ENCODE results near the gene NFATC1.

The NFATC1 gene

GRCh38 chr18:79559436-79559835, 163.7 kb downstream of the NFATC1 start:
- Histone ChIP-seq H3K9me3 (ENCODE audit: control insufficient read depth, insufficient read depth, low read length) (no peaks in the 10 kb centered on the region), H3K4me3 (ENCODE audit: low read depth, low read length) (no peak overlapping the region), H3K9ac (ENCODE audit: low read depth, low read length) (no peak overlapping the region), H3K27me3 (ENCODE audit: control insufficient read depth, insufficient read depth, low read length) (no peaks in the 10 kb centered on the region), H3K36me3 (ENCODE audit: control insufficient read depth, insufficient read depth, low read length) (no peaks in the 10 kb centered on the region), H3K27ac (ENCODE audit: low read depth, low read length) (no peak overlapping the region), H3K4me1 (ENCODE audit: control insufficient read depth, insufficient read depth, low read length) (no peaks in the 10 kb centered on the region)

GRCh38 chr18:79560042-79560860, 164.5 kb downstream of the NFATC1 start:
- Histone ChIP-seq H3K9me3 (ENCODE audit: control insufficient read depth, insufficient read depth, low read length) (no peaks in the 10 kb centered on the region), H3K4me1 (ENCODE audit: control insufficient read depth, insufficient read depth, low read length) (no peaks in the 10 kb centered on the region), H3K27ac (ENCODE audit: low read depth, low read length) (no peak overlapping the region), H3K36me3 (ENCODE audit: control insufficient read depth, insufficient read depth, low read length) (no peaks in the 10 kb centered on the region), H3K9ac (ENCODE audit: low read depth, low read length) (no peak overlapping the region), H3K4me3 (ENCODE audit: low read depth, low read length) (no peak overlapping the region), H3K27me3 (ENCODE audit: control insufficient read depth, insufficient read depth, low read length) (no peaks in the 10 kb centered on the region)

DNA sequence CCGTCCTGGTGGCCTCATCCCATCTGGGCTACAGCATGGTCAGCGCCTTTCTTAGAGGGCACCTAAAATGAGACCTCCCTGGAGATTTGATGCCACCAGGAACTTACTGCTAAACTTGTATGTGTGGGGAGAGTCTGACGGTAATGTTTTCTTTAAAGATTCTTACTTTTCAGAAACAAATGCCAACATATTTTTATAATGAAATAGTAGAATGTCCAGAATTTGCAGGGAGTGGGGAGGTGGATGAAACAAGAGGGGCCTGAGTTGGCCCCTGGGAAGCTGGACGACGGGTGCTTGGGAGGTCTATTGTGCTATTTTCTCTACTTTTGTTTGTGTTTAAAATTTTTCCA, 165.1 kb downstream of the NFATC1 start:
- H3K36me3 ChIP-seq (ENCODE audit: control insufficient read depth, insufficient read depth, low read length): no peaks in the 10 kb centered on the region
- no peaks in the 10 kb centered on the region for H3K27me3 ChIP-seq (ENCODE audit: control insufficient read depth, insufficient read depth, low read length)
- no peaks in the 10 kb centered on the region for H3K4me1 ChIP-seq (ENCODE audit: control insufficient read depth, insufficient read depth, low read length)
- no peaks in the 10 kb centered on the region for H3K9me3 ChIP-seq (ENCODE audit: control insufficient read depth, insufficient read depth, low read length)
- no peak overlapping the region for H3K4me3 ChIP-seq (ENCODE audit: low read depth, low read length)
- no peak overlapping the region for H3K27ac ChIP-seq (ENCODE audit: low read depth, low read length)
- no peak overlapping the region for H3K9ac ChIP-seq (ENCODE audit: low read depth, low read length)

DNA sequence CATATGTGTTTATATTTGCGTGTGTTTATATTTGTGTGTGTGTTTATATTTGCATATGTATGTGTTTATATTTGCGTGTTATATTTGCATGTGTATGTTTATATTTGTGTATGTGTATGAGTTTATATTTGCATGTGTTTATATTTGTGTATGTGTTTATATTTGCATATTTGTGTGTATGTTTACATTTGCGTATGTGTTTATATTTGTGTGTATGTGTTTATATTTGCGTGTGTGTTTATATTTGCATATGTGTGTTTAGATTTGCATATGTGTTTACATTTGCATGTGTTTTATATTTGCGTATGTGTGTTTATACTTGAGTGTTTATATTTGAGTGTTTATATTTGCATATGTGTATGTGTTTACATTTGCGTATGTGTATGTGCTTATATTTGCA, 168.2 kb downstream of the NFATC1 start:
- Histone ChIP-seq H3K27me3 (ENCODE audit: control insufficient read depth, insufficient read depth, low read length) (no peaks in the 10 kb centered on the region; the same call in 1 of the 2 replicates), H3K4me1 (ENCODE audit: control insufficient read depth, insufficient read depth, low read length) (peaks cover 14% of the 10 kb centered on the region), H3K4me3 (ENCODE audit: low read depth, low read length) (no peak overlapping the region), H3K9me3 (ENCODE audit: control insufficient read depth, insufficient read depth, low read length) (no peaks in the 10 kb centered on the region), H3K9ac (ENCODE audit: low read depth, low read length) (no peak overlapping the region), H3K27ac (ENCODE audit: low read depth, low read length) (no peak overlapping the region), H3K36me3 (ENCODE audit: control insufficient read depth, insufficient read depth, low read length) (no peaks in the 10 kb centered on the region)

GRCh38 chr18:79564441-79564840, 168.7 kb downstream of the NFATC1 start:
- no peaks in the 10 kb centered on the region; the same call in 1 of the 2 replicates for H3K27me3 ChIP-seq (ENCODE audit: control insufficient read depth, insufficient read depth, low read length)

GRCh38 chr18:79566771-79567431, 171.2 kb downstream of the NFATC1 start:
- peaks cover 18% of the 10 kb centered on the region for H3K4me1 ChIP-seq (ENCODE audit: control insufficient read depth, insufficient read depth, low read length)
- no peaks in the 10 kb centered on the region for H3K36me3 ChIP-seq (ENCODE audit: control insufficient read depth, insufficient read depth, low read length)
- H3K9me3 ChIP-seq (ENCODE audit: control insufficient read depth, insufficient read depth, low read length): no peaks in the 10 kb centered on the region
- no peaks in the 10 kb centered on the region; the same call in 1 of the 2 replicates for H3K27me3 ChIP-seq (ENCODE audit: control insufficient read depth, insufficient read depth, low read length)
- H3K27ac ChIP-seq (ENCODE audit: low read depth, low read length): peak overlapping the region; percentile 4
- no peak overlapping the region for H3K9ac ChIP-seq (ENCODE audit: low read depth, low read length)
- H3K4me3 ChIP-seq (ENCODE audit: low read depth, low read length): no peak overlapping the region

More at GRCh38 chr18:79564441-79564840, 168.7 kb downstream of the NFATC1 start:
- Histone ChIP-seq H3K27ac (ENCODE audit: low read depth, low read length) (no peak overlapping the region), H3K9ac (ENCODE audit: low read depth, low read length) (no peak overlapping the region), H3K4me3 (ENCODE audit: low read depth, low read length) (no peak overlapping the region), H3K9me3 (ENCODE audit: control insufficient read depth, insufficient read depth, low read length) (no peaks in the 10 kb centered on the region), H3K36me3 (ENCODE audit: control insufficient read depth, insufficient read depth, low read length) (no peaks in the 10 kb centered on the region), H3K4me1 (ENCODE audit: control insufficient read depth, insufficient read depth, low read length) (peaks cover 14% of the 10 kb centered on the region)

- peaks cover under 1% of the 10 kb centered on the region; the same call in 1 of the 2 replicates for H3K9me3 ChIP-seq (ENCODE audit: control insufficient read depth, insufficient read depth, low read length)
- peak overlapping the region; percentile 4 for H3K27ac ChIP-seq (ENCODE audit: low read depth, low read length)
- H3K4me1 ChIP-seq (ENCODE audit: control insufficient read depth, insufficient read depth, low read length): peaks cover 18% of the 10 kb centered on the region
- no peak overlapping the region for H3K4me3 ChIP-seq (ENCODE audit: low read depth, low read length)
- H3K9ac ChIP-seq (ENCODE audit: low read depth, low read length): peak overlapping the region; percentile 1; the same call in 1 of the 2 replicates
- H3K27me3 ChIP-seq (ENCODE audit: control insufficient read depth, insufficient read depth, low read length): no peaks in the 10 kb centered on the region; the same call in 1 of the 2 replicates
- H3K36me3 ChIP-seq (ENCODE audit: control insufficient read depth, insufficient read depth, low read length): no peaks in the 10 kb centered on the region
These were observed 171.9 kb downstream of the NFATC1 start for GRCh38 chr18:79567481-79568147.

GRCh38 chr18:79568543-79569205, 172.9 kb downstream of the NFATC1 start:
- H3K27ac ChIP-seq (ENCODE audit: low read depth, low read length): no peak overlapping the region
- H3K9ac ChIP-seq (ENCODE audit: low read depth, low read length): no peak overlapping the region
- no peaks in the 10 kb centered on the region for H3K36me3 ChIP-seq (ENCODE audit: control insufficient read depth, insufficient read depth, low read length)
- no peaks in the 10 kb centered on the region; the same call in 1 of the 2 replicates for H3K27me3 ChIP-seq (ENCODE audit: control insufficient read depth, insufficient read depth, low read length)
- H3K4me3 ChIP-seq (ENCODE audit: low read depth, low read length): no peak overlapping the region
- peaks cover 11% of the 10 kb centered on the region; the same call in 1 of the 2 replicates for H3K9me3 ChIP-seq (ENCODE audit: control insufficient read depth, insufficient read depth, low read length)
- peaks cover 18% of the 10 kb centered on the region for H3K4me1 ChIP-seq (ENCODE audit: control insufficient read depth, insufficient read depth, low read length)

- Histone ChIP-seq H3K36me3 (ENCODE audit: control insufficient read depth, insufficient read depth, low read length) (no peaks in the 10 kb centered on the region), H3K4me1 (ENCODE audit: control insufficient read depth, insufficient read depth, low read length) (peaks cover 18% of the 10 kb centered on the region), H3K9me3 (ENCODE audit: control insufficient read depth, insufficient read depth, low read length) (peaks cover 11% of the 10 kb centered on the region; the same call in 1 of the 2 replicates), H3K27ac (ENCODE audit: low read depth, low read length) (no peak overlapping the region), H3K9ac (ENCODE audit: low read depth, low read length) (no peak overlapping the region), H3K4me3 (ENCODE audit: low read depth, low read length) (no peak overlapping the region), H3K27me3 (ENCODE audit: control insufficient read depth, insufficient read depth, low read length) (no peaks in the 10 kb centered on the region; the same call in 1 of the 2 replicates)
These were observed 174.0 kb downstream of the NFATC1 start for GRCh38 chr18:79569720-79570119.

GRCh38 chr18:79570266-79571201, 174.8 kb downstream of the NFATC1 start:
- H3K9ac ChIP-seq (ENCODE audit: low read depth, low read length): no peak overlapping the region
- no peak overlapping the region for H3K27ac ChIP-seq (ENCODE audit: low read depth, low read length)
- H3K4me1 ChIP-seq (ENCODE audit: control insufficient read depth, insufficient read depth, low read length): peaks cover 18% of the 10 kb centered on the region

More at GRCh38 chr18:79570266-79571201, 174.8 kb downstream of the NFATC1 start:
- Histone ChIP-seq H3K9me3 (ENCODE audit: control insufficient read depth, insufficient read depth, low read length) (peaks cover 11% of the 10 kb centered on the region; the same call in 1 of the 2 replicates), H3K36me3 (ENCODE audit: control insufficient read depth, insufficient read depth, low read length) (no peaks in the 10 kb centered on the region), H3K27me3 (ENCODE audit: control insufficient read depth, insufficient read depth, low read length) (no peaks in the 10 kb centered on the region; the same call in 1 of the 2 replicates), H3K4me3 (ENCODE audit: low read depth, low read length) (no peak overlapping the region)

Data from HUES48 (cell line).